ENCODE data around the gene ZDHHC22.

The ZDHHC22 gene

DNA sequence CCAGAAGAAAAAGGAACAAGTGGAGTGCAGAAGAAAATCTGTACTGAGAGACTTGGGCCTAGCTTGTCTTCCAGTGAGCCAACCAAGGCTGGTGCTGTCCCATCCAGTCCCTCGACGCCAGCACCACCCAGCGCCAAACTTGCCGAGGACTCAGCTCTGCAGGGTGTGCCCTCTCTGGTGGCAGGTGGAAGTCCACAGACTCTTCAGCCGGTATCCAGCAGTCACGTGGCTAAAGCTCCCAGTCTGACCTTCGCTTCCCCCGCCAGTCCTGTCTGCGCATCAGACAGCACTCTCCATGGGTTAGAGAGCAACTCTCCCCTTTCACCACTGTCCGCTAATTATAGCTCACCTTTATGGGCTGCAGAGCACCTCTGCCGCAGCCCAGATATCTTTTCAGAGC lies 27.9 kb downstream of the ZDHHC22 start:
- intact Hi-C loops (cut with DNase I) = no loop called here
- no peak for DNase-seq

DNA sequence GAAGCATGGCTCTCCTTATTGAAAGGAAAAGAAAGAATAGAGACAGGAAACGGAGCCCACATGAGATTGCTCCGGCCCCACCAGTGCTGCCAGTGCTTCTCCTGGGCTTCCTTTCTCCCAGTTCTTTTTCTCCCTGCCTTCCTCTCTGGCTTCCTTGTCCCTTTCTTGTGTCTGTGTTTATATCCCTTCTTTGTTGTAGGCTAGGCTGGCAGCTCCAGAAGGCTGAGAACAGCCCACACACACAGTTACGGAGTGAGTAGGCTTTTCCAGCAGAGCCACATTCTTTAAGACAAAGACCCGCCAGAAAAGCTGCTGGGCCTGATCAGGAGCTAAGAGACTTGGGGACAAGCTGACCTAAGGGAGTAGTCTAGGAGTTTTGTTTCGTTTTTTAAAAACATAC lies 30.6 kb downstream of the ZDHHC22 start:
- intact Hi-C loops (cut with DNase I) = no loop called here
- DNase-seq = peak in 21 of 42 donors; percentile 23 to 79 (median 51)

DNA sequence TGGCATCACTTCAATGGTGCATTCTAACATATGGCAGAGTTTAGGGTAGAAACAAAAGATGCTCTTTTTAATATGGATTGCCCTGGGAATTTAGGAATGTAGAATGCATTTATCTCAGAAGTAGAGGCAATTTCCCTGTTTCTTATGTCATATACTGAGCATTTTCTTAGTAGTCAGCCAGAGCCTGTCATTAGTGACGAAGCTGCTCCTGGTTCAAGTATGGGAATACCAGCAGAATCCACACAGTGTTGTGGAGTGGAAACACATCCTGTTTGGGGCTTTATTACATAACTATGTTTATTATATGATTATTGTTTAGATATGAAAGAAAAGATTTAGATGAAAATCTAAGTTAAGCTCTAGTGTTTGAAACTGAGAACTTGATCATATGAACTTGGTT lies 31.3 kb downstream of the ZDHHC22 start:
- intact Hi-C loops (cut with DNase I) = no loop called here
- no peak for DNase-seq

DNA sequence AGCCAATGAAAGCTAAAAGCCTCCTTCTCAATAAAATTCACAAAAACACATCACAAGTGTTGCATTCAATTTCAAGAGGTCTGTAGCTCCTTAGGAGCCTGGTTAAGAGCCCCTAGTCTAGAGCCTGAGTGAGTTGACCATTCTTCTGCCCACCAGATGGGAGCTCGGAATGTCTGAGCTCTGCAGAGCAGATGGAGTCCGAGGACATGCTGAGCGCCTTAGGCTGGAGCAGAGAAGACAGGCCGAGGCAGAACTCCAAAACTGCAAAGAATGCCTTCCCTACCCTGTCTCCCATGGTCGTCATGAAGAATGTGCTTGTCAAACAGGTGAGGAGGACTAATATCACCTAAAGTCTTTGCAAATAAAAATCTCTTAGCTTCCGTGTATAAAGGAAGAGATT lies 31.9 kb downstream of the ZDHHC22 start:
- DNase-seq = no peak
- intact Hi-C loops (cut with DNase I) = no loop called here

DNA sequence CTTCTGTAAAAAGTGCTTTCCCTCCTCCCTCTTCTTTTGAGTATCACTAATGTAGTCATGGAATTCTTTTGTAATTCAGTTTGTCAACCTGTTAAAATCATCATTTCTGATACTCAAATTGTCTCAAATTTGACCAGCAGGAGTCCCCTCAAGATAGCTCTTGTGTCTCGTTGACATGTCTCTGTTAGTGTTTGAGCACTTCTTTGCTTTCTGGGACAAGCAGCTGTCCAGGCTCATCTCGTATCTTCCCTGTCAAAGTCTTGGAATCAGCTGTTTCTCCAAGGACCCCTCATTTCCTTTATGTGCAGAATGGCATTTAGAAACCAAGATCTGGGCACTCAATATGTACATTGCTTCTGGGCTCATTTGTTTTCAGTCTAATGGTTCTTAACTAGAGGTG lies 32.8 kb downstream of the ZDHHC22 start:
- intact Hi-C loops (cut with DNase I) = no loop called here
- DNase-seq = no peak

DNA sequence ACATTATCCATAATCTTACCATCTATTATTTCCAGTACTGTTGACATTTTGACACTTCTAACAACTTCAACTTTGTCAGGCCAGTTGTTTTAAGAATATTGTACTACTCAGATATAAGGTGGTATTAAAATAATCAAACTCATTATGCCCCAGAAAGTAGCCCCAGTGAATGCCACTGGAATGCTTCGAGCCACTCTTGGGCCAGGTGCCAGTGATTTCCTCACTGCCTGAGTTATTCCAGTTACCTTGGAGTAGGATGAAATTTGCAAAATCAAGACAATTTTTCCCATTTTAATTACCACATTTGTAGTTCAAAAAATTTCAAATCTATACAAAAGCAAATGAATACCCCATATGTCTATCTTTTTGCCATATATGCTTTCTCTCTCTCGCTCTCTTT lies 34.4 kb downstream of the ZDHHC22 start:
- peak in 6 of 42 donors; percentile 15 to 70 (median 44) for DNase-seq
- intact Hi-C loops (cut with DNase I) = no loop called here

DNA sequence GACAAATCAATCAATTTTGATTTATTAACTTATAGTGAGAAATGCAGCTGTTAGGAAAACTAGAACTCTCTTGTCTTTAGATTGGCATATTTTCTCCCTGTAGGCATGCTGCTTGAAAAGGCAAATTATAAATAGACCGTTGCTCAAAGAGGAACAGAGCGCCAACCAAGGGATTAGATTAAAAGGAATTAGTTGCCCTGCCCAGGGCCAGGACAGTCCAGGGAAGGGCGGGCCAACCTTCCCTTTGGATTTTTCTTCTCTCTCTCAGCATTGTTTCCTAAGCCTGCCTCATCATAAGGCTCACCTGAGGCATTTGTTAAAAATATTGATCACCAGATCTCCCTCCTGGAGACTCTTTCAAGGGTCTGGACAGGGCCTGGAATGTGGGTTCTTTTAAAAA lies 34.9 kb downstream of the ZDHHC22 start:
- no peak for DNase-seq
- intact Hi-C loops (cut with DNase I) = no loop called here

DNA sequence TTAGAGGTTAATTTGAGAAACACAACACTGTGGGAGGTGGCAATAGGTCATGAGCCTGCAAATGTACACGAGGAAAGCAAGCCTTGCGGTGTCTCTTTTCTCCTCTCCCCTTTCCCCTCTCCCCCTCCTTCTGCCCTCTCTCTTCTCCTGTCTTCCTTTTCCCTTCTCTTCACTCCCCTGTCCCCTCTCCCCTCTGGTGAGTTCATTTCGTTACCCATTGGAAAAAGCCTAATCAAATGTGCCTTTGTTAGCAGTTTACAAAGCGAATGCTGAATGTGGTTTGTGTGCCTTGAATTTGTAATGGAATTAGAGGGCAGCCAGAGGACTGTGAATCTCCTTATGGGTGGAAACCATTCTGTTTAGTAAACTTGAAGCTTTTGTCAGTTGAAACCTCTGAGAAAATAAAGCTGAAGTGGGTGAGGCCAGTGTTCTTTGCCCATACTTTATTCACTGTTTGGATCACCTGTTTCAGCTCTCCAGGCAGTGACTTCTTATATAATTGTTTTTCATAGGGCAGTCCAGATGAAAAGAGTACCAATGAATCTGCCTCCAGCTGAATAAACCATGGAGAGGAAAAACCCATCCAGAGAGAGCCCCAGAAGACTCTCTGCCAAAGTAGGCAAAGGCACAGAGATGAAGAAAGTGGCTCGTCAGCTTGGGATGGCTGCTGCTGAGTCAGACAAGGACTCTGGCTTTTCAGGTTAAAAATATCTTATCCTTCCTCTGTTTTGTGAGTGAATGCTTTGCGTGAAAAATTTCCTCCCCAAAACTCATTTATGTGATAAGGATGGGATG lies 36.2 kb downstream of the ZDHHC22 start:
- intact Hi-C loops (cut with DNase I) = no loop called here
- peak in 28 of 42 donors; percentile 29 to 86 (median 59) for DNase-seq

DNA sequence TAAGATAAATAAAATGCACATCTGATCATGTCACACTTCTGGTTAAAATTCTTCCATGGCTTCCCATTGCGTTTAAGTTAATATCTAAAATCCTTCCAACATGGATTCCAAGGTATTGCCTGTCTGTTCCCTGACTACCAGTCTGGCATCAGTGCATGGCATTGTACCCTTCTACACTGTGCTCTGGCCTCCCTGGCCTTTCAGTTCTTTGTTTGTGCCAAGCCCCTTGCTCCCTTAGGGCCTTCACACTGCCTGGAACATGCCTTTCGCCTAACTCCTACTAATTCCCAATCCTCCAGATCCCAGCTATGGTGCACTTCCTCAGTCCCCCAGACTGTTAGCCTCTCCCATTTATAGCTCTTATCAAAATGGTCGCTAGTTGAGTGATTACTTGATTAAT lies 37.2 kb downstream of the ZDHHC22 start:
- intact Hi-C loops (cut with DNase I) = no loop called here
- peak in 1 of 42 donors; percentile 10 for DNase-seq

DNA sequence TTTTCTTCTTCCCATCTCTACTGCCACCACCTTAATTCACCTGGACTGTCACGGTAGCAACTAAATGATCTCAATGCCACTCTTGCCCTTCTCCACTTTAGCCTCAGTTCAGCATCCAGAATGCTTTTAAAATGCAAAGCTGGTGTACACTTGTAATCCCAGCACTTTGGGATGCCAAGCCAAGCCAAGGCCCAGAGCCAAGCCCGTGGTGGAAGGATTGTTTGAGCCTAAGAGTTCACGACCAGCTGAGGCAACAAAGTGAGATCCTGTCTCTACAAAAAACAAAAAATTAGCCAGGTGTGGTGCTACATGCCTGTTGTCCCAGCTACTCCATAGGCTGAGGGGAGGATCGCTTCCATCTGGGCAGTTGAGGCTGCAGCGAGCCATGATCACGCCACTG lies 37.6 kb downstream of the ZDHHC22 start:
- intact Hi-C loops (cut with DNase I) = no loop called here

DNA sequence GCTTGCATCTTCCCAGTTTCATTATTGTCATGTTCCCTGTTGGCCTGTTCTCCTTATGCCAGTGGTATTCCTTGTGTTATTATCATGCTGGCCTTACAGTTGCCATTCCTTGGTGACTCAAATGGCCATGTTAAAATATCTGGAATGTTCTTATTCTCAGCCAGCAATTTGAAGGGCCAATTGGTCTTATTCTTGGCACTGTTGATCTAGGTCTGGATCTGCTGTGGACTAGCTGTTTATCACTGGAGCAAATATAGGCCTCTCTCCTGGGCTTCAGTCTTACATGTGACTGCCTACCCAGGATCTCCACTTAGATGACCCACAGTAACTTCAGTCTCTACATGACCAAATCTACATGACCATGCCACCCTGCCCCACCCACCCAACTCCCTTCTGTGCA lies 38.1 kb downstream of the ZDHHC22 start:
- intact Hi-C loops (cut with DNase I) = no loop called here
- no peak for DNase-seq

More for the DNA sequence above, 37.6 kb downstream of the ZDHHC22 start:
- peak in 9 of 42 donors; percentile 24 to 66 (median 46) for DNase-seq

DNA sequence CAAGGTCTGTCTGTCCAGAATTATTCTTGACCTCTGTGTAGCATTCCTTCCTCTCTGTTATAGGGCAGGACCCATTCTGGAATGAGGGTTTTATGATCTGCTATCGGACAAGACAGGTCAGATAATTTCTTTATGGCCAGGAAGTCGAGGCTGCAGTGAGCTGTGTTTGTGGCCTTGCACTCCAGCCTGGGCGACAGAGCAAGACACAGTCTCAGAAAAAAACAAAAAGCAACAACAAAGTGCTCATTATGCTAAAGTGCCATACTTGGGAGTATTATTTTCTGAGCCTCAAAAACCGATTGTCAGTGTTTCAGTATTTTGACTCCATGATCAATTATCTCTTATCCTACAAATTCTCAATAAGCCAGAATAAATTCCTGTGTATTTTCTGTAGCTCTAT lies 39.4 kb downstream of the ZDHHC22 start:
- intact Hi-C loops (cut with DNase I) = no loop called here
- DNase-seq = peak in 16 of 42 donors; percentile 37 to 72 (median 54)

DNA sequence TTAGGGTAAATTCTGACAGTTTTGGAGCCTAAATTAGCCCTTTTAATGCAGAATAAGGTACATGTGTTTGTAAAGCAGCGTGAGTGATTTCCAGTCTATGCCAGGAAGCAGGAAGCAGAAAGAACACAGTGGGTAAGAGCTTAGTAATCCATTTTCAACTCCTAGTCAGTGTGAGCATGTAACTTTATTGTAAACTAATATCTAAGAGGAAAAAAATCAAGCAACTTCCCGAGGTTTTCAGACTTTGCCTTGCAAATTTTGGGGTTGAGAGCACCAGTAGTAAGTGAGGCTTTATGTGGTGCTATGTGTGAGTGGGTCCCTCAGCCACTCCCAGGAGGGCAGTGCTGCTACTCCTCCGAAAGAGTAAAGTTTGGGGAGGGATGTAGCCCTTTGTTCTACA lies 40.6 kb downstream of the ZDHHC22 start:
- DNase-seq = peak in 1 of 42 donors; percentile 6
- intact Hi-C loops (cut with DNase I) = no loop called here

DNA sequence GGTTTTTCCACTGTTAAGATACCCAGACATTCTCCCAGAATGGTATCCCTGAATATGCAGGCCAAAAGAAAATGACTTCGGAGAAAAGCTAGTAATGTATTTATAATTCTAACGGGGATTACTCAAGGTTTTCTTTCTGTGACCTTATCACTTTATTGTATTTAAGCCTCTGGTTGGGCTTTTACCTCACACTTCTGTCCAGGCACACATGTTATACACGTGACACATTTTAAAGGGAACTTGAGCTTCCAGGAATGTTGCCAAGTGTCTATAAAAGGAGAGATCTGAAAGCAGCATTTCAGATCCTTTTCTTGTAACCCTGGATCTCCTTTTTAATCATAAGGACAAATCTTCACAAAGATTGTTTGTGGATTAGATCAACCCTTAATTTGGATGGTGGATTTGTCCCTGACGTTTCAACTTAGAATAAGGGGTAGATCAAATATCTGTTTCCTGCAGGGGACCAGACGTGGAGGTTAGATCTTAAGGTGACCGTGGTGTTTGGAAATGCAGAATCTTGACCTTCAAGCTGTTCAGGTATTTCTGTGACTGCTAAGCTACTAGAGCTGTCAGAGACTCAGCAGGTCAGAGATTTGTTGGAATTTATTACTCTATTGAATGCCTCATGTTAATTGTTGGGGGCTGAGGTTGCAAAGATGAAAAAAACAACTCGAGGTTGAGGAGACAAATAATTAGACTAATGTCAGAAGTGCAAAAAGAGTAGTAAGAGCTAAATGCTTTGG lies 42.0 kb downstream of the ZDHHC22 start:
- peak in 3 of 42 donors; percentile 47 to 62 (median 61) for DNase-seq

DNA sequence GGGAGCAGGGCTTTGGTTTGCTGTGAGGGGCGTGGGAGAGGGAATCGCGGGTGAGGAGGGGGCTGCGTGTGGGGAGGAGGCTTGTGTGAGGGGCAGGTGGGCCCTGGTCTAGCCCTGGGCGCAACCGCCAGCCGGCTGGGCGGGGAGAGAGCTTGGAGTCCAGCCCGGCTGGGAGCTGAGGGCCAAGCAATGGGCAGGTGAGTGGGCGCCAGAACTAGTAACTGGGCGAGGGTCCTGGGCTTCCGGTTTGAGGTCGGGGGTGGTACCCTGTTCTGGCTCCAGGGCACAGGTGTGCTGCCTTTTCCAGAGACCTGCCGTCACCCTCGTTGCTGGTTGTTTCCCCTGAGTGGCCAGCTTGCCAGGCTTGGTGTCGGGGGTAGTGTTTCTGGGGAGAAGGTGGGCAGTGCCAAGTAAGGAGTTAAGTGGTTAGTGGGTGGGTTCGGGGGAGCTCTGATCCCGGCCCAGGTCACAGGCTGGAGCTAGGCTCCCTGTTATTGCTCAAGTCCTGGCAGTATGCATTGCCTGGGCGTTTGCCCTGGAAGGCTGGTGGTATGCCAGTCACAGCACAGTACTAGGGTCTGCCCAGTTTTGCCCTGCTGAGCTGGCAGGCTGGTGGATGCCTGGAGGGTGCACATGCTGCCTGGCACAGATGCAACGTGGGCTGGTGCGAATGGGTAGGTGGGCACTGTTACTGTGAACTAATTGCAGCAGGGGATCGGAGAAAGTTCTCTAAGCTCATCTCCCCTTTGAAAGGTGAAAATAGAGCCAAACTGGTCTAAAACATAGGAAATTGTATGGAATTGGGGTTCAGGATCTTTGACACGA lies 42.9 kb downstream of the ZDHHC22 start:
- DNase-seq = peak; percentile 49 to 91 (median 76)
- intact Hi-C loops (cut with DNase I) = no loop called here

More for the DNA sequence above, 42.0 kb downstream of the ZDHHC22 start:
- intact Hi-C loops (cut with DNase I) = no loop called here

DNA sequence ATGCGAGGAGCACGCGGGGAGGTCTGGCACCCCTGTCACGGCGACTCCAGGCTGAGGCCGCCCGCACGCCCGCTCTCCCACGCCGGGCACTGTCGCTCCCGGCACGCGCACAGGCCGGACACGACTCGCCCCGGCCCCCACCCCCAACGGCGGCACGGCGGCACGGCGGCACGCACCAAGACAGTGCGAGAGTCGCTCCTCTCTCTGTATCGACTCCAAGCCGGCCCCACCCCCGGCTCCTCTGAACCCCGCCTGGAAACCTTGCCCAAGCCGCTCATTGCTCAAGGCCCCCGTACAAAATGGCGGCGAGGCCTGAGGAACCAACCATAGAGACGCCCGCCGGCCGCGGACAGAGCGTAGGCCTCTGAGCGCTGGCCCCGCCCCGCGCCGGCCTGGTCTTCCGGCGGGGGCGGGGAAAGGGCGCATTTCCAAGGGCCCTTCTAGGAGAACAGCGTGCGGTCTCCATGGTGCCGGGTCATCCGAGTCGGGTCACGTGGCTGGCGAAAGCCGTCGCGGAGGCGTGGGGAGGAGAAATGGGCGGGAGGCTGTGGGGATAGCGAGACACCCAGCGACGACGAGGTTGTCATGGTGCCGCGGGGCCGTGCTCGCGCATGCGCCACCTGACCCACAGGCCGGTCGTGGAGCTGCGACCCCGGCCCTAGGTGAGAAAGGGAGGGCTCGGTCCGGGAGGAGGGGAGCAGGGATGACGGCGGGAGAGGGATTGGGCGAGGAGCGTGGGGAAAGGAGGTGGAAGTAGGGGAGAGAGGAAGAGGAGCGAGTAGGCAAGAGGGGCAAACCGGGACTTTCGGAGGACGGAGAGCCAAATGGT lies 43.7 kb downstream of the ZDHHC22 start, which contains the start of gene CIPC:
Gene CIPC (plus strand): TSS at position 559 of the 829 bp plus-strand sequence. CDS start 7,451 bp downstream, outside the sequence.
- intact Hi-C loops (cut with DNase I) = loop anchor here (2.0 kb wide), 1 partner anchor 65 kb away; no protein-coding TSS in a partner anchor
- DNase-seq = peak; percentile 98 to 100 (median 100)

DNA sequence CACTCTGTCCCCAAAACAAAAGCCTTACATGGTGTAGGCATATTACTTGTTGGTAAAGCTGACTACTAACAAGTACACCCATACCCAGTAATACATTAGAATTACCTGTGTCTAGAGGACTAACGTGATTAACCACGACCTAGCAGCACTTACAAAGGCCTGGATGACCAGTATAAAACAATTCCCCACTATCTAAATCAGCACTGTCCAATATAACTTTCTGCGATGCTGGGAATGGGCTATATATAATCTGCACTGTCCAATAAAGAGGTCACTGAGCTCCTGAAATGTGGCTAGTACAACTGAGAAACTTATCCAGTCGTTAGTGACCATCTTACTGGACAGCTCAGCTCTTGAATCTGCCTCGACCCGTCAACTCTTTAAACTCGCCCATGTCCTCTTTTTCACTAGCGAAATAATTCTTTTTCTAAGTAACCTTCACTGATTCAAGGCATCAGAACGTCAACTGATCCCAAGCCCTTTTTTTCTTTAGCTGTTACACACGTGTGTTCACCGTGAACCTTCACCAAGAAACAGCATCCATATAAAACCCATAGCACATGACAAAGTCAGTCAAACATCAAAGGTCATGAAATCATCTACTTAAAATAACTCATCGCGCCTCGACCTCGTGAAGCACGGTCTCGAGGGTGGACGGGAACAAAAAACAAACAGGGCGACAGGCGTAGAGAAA lies 44.4 kb downstream of the ZDHHC22 start:
- DNase-seq = no peak
- intact Hi-C loops (cut with DNase I) = loop anchor here (2.0 kb wide), 1 partner anchor 64 kb away; no protein-coding TSS in a partner anchor

Measured in head of caudate nucleus (tissue), 42 donors.